Umbilical cord (tissue), 2 donors: Measurements from ENCODE around the gene CHRNA4. TPM values are rescaled to one million over a fixed set of nuclear protein-coding genes. Genes with fewer than 3 reads are reported as not detected.
"Not testable (repeated sequence)": the region's sequence is repeated elsewhere in the genome, so short reads cannot be mapped to it uniquely, and the experiment has no call there.

ENCODE experiments used
- DNase-seq: peaks from one replicate; pipeline ENCODE4 v3.0.0-alpha.2; 2015; ENCODE audit warnings: low spot score
- total RNA-seq: library from RNA; depleted of rRNA; stranded (reverse); fragments of >200 nt; gene quantifications from one replicate; pipeline ENCODE4 v1.2.3, GENCODE V29; 2014; ENCODE audit warnings: low replicate concordance; ENCODE audit not compliant: insufficient read depth

The CHRNA4 gene
- total RNA-seq, 1 donor from 2014 or later = 2.2 TPM

GRCh38 chr20:63397946-63398450 lies 36.8 kb upstream of the CHRNA4 start:
- no peak for DNase-seq

- no peak for DNase-seq
These were observed 36.1 kb upstream of the CHRNA4 start for GRCh38 chr20:63397155-63397843.

- DNase-seq = no peak
These were observed 35.2 kb upstream of the CHRNA4 start for GRCh38 chr20:63396300-63396699.

GRCh38 chr20:63395723-63396122 lies 34.6 kb upstream of the CHRNA4 start:
- DNase-seq = no peak

GRCh38 chr20:63394920-63395455 lies 33.8 kb upstream of the CHRNA4 start:
- DNase-seq = no peak

GRCh38 chr20:63394069-63394919 lies 33.1 kb upstream of the CHRNA4 start:
- DNase-seq = peak; percentile 13

GRCh38 chr20:63393566-63393965 lies 32.4 kb upstream of the CHRNA4 start:
- DNase-seq = no peak

- DNase-seq = no peak
These were observed 31.6 kb upstream of the CHRNA4 start for GRCh38 chr20:63392465-63393365.

- no peak for DNase-seq
These were observed 26.8 kb upstream of the CHRNA4 start for GRCh38 chr20:63387917-63388316.

GRCh38 chr20:63387393-63387792 lies 26.2 kb upstream of the CHRNA4 start:
- no peak for DNase-seq

GRCh38 chr20:63386491-63386890 lies 25.3 kb upstream of the CHRNA4 start:
- DNase-seq = no peak

GRCh38 chr20:63385819-63386218 lies 24.7 kb upstream of the CHRNA4 start:
- no peak for DNase-seq

- DNase-seq = no peak
These were observed 23.2 kb upstream of the CHRNA4 start for GRCh38 chr20:63384336-63384735.

GRCh38 chr20:63383556-63383955 lies 22.4 kb upstream of the CHRNA4 start:
- no peak for DNase-seq

GRCh38 chr20:63382551-63383300 lies 21.6 kb upstream of the CHRNA4 start:
- no peak for DNase-seq

GRCh38 chr20:63381781-63382431 lies 20.8 kb upstream of the CHRNA4 start:
- DNase-seq = no peak

GRCh38 chr20:63380346-63380870 lies 19.3 kb upstream of the CHRNA4 start:
- DNase-seq = no peak

- not testable (repeated sequence) for DNase-seq
These were observed 18.7 kb upstream of the CHRNA4 start for GRCh38 chr20:63379872-63380271.

GRCh38 chr20:63379296-63379695 lies 18.1 kb upstream of the CHRNA4 start:
- DNase-seq = no peak

GRCh38 chr20:63378626-63379025 lies 17.5 kb upstream of the CHRNA4 start:
- DNase-seq = no peak
